ENCODE measurements around the gene MPO.
A peak's percentile ranks its signal among the peaks of the same experiment; 100 is the strongest.

Gene MPO

GRCh38 chr17:58265902-58266875 is 14.5 kb downstream of the MPO start:
- DNase-seq (ENCODE audit: low read depth in 2 of 2, low spot score in 1 of 2) = no peak

DNA sequence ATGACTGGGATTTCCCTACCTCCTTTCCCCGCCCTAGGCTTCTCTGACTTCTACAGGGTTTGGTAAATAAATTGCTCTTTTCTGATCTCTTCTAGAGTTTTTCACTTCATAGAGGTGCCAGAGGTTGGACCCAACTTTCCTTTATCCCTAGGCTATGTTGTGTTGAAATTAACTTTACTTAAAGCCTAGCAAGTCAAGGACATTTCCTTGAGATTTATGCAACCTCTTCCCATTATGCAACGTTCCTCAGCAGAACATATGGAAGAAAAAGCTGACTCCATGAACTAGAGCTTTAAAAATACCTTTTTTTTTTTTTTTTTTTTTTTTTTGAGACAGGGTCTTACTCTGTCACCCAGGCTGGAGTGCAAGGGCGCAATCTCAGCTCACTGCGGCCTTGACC is 15.5 kb downstream of the MPO start:
- DNase-seq (ENCODE audit: low read depth in 2 of 2, low spot score in 1 of 2) = no peak

- DNase-seq (ENCODE audit: low read depth in 2 of 2, low spot score in 1 of 2) = no peak
These were observed 16.2 kb downstream of the MPO start for GRCh38 chr17:58264407-58265103.

DNA sequence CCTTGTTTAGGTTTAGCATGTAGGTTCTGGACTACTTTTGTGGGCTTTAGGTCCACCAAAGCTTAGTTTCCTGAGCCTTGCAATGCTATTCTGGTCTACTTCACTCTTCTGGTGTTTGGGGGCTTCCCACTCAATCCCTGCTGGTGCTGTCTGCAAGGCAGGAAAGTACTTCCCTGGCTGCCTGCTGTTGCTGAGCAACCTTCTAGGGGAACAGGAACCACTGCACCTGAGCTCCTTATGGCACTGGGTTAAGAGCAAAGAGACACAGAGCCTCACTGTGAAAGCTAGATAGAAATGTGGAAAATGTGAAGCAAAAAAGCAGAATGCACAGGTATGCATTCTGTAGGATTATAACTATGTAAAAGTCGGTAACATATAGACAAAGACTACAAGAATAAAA is 17.0 kb downstream of the MPO start:
- DNase-seq (ENCODE audit: low read depth in 2 of 2, low spot score in 1 of 2) = no peak

DNA sequence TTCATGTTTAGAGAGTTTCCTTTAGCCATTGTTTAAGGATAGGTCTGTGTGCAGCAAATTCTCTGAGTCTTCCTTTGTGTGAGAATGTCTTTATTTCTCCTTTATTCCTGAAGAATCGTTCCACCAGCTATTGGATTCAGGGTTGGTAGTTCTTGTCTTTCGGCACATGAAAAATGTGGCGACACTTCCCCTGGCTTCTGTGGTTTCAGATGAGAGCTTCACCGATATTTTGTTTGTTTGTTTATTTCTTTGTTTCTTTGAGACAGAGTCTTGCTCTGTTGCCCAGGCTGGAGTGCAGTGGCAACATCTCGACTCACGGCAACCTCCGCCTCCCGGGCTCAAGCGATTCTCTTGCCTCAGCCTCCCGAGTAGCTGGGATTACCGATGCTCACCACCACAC is 18.6 kb downstream of the MPO start:
- DNase-seq (ENCODE audit: low read depth in 2 of 2, low spot score in 1 of 2) = no peak

DNA sequence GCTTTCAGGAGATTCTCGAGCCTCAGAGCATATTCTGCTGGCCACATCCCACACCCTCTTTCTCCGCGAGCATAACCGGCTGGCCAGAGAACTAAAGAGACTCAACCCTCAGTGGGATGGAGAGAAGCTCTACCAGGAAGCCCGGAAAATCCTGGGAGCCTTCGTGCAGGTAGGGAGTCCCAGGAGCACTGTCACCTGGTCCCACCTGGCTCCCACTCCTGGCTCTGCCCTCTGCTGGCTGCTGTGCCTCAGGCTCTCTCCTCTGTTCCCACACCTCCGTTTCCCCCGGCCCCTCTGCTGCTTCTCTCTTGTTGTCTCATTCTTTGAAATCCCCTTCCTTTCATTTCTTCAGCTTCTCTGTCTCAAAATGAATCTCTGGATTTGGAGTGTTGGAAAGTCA is 25.9 kb downstream of the MPO start:
- no peak for DNase-seq (ENCODE audit: low read depth in 2 of 2, low spot score in 1 of 2)

GRCh38 chr17:58253082-58253481 is 27.7 kb downstream of the MPO start:
- DNase-seq (ENCODE audit: low read depth in 2 of 2, low spot score in 1 of 2) = no peak

- DNase-seq (ENCODE audit: low read depth in 2 of 2, low spot score in 1 of 2) = no peak
These were observed 28.6 kb downstream of the MPO start for GRCh38 chr17:58252141-58252540.

DNA sequence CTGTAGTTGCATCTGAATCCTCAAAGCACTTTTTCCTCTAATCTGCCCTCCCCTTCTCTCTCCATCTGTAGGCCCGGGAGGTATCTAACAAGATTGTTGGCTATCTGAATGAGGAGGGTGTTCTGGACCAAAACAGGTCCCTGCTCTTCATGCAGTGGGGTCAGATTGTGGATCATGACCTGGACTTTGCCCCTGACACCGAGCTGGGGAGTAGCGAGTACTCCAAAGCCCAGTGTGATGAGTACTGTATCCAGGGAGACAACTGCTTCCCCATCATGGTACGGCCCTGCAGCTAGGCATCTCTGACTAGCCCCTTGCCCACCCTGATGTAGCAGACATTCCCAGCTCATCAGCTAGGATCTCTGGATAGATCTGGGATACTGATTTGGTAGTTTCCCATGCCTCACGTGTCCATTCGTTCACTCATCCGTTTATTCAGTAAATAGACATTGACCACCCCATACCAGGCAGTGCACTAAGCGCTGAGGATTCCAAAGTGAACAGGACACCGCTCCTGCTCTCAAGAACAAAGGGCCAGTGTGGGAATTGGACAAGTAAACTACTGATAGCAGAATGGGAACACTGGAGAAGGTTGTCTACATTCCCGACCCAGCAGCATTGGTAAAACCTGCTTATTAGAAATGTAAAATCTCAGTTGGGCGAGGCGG is 30.3 kb downstream of the MPO start:
- no peak for DNase-seq (ENCODE audit: low read depth in 2 of 2, low spot score in 1 of 2)

DNA sequence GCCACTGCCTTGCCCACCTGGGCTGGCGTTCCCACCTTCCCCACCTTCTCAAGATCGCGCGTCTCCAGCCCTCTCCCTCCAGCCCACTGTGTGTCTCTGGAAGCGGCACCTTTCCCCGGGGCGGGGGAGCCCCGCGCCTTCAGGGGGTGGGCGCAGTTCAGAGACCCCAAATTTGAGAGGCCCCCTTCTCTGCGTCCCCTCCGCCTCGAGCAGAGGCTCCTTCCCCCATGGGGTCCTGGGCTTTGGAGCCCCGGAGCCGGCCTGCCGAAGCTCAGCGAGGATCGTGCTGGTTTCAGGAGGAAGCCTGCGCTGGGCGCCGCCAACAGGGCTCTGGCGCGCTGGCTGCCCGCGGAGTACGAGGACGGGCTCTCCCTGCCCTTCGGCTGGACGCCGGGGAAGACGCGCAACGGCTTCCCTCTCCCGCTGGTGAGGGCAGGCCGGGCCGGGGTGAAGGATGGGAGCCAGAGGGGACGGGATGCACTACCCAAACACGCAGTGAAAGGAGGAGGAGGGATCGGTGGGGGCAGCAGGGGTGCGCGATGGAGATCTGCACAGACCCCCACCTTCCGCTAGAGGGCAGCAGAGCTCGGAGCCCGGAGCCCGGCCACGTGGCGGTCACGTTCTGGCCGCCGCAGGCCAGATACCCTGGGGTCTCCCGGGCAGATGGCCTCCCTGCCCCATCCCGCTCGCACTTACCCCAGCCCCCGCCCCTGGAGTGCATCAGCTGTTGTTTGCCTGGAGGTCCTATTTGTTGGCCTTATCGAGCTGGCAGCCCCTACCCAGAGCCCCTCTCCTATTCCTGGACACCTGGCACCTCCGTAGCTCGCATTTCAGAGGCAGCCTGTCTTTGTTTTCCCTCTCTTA is 31.2 kb downstream of the MPO start:
- DNase-seq (ENCODE audit: low read depth in 2 of 2, low spot score in 1 of 2) = peak; percentile 51 to 56

DNA sequence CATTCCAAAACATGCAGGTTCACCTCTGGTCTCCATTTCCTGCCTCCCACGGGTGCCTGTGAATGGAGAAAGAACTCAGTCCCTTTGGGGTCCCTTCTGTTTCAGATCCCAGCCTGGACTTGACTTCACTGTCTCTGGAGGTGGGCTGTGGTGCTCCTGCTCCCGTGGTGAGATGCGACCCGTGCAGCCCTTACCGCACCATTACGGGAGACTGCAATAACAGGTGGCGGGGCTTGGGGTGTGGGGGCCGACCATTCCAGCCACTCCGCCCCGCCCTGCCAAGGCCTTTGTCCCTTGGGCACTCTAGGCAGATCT is 31.8 kb downstream of the MPO start:
- no peak for DNase-seq (ENCODE audit: low read depth in 2 of 2, low spot score in 1 of 2)

DNA sequence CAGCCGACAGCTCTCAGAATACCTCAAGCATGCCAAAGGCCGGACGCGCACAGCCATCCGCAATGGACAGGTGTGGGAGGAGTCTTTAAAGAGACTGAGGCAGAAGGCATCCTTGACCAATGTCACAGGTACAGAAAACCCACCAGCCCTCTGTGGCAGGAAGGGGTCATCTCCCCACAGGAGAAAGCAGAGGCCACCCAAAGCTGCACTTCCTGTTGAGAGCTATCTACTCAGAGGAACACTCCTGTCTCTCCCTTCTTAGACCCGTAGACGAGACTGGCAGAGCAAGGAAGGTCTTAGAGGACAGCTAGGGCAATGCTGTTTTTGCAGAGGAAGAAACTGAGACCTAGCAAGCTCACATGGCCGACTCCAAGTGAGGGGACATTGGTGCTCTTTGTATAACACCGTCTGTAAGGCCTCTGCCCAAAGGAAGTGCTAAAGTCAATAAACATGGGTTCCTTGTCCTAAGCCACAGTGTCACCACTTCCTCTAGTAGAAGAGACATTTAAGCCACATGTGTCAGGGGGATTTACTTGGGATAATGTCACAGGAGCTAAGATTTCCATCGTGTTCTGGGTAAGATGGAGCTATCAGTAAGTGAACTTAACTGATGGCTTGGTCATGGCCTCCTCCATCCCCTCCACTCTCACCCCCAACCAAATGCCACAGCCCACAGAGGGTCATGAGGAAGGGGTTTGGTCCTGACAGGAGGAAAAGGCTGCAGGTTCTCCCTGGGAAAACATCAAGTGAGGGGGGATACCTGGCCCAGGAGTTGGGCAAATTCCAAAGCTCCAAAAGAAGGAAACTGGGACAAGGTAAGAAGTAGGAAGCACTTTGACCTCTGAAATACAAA is 33.0 kb downstream of the MPO start:
- DNase-seq (ENCODE audit: low read depth in 2 of 2, low spot score in 1 of 2) = no peak

GRCh38 chr17:58246781-58247180 is 34.0 kb downstream of the MPO start:
- DNase-seq (ENCODE audit: low read depth in 2 of 2, low spot score in 1 of 2) = no peak

DNA sequence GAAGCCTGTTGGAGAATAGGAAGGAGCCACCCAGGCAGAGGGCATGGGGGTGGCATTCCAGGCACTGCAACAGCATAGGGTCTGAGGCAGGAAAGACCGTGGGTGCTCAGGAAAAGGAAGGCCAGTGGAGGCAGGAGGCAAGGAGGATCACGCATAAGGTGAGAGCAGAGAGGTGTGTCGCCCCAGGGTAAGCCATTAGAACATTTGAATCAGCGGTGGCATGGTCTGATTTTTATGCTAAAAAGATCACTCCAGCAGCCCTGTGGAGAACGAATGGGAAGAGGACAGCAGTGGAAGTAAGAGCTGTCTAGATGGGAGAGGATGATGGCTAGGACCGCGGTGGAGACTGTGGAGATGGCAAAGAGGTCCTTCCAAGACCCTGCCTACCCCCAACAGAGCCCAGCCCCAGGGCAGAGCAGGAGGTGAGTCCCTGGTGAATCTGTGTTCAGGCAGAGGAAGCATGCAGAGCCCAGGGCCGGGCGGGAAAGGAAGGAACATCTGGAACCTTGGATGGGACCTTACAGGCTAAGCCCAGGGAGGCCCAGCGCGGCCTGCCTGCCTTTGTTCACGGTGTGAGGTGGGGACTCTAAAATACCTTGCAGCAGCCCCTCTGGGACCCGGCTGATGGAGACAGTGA is 34.5 kb downstream of the MPO start:
- DNase-seq (ENCODE audit: low read depth in 2 of 2, low spot score in 1 of 2) = no peak

GRCh38 chr17:58245428-58246103 is 35.2 kb downstream of the MPO start:
- DNase-seq (ENCODE audit: low read depth in 2 of 2, low spot score in 1 of 2) = no peak

DNA sequence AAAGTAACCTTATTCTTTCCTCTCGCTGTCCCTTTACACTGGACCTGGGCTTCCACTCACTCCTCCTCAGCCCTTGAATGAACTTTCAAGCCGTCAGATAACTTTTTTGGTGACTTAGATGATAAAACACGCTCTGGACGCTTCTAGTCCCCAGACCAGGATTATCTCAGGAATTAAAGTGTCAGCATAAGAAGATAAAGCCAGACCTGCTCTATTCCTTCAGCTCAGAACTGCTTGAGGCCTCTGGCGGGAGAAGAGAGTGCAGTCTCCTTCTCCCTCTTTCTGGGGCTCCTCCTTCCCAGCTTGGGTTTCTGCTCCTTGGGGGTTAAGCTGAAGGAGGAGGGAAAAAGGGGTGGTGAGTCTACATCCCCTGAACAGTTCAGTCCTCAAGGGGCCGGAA is 35.8 kb downstream of the MPO start:
- DNase-seq (ENCODE audit: low read depth in 2 of 2, low spot score in 1 of 2) = no peak

DNA sequence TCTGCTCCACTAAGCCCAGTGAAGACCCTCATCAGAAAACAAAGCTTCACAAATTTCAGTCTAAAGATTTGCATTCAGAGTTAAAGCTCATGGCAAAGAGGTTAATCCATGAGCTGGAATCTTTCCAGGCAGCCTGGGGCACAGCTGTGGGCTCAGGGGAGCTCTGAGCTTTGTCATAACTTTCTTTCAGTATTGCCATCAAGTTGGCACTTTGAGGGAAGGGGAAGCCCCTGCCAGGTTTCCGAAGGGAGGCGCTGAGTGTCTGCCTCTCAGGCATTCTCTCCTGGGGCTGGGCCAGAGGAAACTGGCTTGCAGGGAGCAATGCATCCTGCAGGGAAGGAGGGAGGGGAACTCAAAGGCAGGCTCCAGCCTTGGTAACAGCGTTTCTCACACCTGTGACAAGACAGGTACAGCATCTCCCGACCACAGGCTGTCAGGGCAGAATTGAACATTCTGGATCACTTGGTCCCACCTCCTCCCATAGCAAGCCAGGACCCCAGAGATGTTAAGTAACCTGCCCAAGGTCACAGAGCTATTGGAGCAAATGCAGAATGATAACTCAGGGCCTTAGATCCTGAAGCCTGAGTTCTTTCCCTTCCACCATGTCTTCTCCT is 38.5 kb downstream of the MPO start:
- no peak for DNase-seq (ENCODE audit: low read depth in 2 of 2, low spot score in 1 of 2)

- no peak for DNase-seq (ENCODE audit: low read depth in 2 of 2, low spot score in 1 of 2)
These were observed 40.7 kb downstream of the MPO start for GRCh38 chr17:58239987-58240386.

- DNase-seq (ENCODE audit: low read depth in 2 of 2, low spot score in 1 of 2) = no peak
These were observed 42.5 kb downstream of the MPO start, which contains the start of gene LPO for GRCh38 chr17:58238147-58238634. LPO (plus strand) TSS chr17:58238584; CDS start chr17:58242980, 4,396 bp downstream.

Measured in stimulated activated CD8-positive, alpha-beta memory T cell treated with anti-CD3 and anti-CD28 coated beads, Interleukin-4, amount 100 ng/mL, for 4 hours (primary cell).